ENCODE measurements around the gene DPM2.

Gene DPM2

GRCh38 chr9:127976498-127976897, 38.8 kb upstream of the DPM2 start:
- no peak for TF ChIP-seq CTCF (IDR thresholded peaks at IDR 0.05)
- Histone ChIP-seq H3K4me3 (peak overlapping the region; percentile 98), H3K27ac (peak overlapping the region in 1 of 2 donors; percentile 96)
- no peak for DNase-seq (ENCODE audit: low spot score)

- Histone ChIP-seq H3K27ac (peak overlapping the region; percentile 51 to 90), H3K4me3 (peak overlapping the region; percentile 53)
- TF ChIP-seq CTCF (IDR thresholded peaks at IDR 0.05), result no peak
- DNase-seq (ENCODE audit: low spot score), result peak; percentile 67
These were observed 38.0 kb upstream of the DPM2 start for GRCh38 chr9:127975376-127976315.

DNA sequence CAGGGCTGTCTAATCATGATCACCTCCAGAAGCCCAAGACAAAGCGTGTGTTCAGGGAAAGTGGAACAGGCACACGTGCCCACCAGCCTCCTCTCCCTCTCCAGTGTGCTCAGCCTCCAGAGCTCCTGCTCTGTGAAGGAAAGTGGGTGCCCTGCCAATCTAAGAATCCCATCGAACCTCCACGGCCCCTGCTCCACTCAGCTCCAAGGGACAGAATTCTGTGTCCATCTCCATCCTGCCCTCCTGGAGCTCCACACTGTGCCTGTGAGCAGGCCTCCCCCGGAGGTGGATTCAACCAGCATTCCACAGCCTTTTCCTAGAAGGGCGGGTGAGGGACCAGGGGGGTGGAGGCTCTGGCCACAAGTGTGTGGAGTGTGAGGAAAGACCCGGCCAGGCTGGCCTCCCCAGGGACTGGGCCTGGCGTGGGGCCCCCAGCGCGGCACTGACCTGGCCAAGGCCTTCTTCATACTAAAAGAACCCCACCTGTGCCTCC, 37.2 kb upstream of the DPM2 start:
- peak; percentile 86 for DNase-seq (ENCODE audit: low spot score)
- TF ChIP-seq CTCF (IDR thresholded peaks at IDR 0.05), result no peak
- Histone ChIP-seq H3K4me3 (peak overlapping the region; percentile 53), H3K27ac (peak overlapping the region; percentile 51 to 90)

DNA sequence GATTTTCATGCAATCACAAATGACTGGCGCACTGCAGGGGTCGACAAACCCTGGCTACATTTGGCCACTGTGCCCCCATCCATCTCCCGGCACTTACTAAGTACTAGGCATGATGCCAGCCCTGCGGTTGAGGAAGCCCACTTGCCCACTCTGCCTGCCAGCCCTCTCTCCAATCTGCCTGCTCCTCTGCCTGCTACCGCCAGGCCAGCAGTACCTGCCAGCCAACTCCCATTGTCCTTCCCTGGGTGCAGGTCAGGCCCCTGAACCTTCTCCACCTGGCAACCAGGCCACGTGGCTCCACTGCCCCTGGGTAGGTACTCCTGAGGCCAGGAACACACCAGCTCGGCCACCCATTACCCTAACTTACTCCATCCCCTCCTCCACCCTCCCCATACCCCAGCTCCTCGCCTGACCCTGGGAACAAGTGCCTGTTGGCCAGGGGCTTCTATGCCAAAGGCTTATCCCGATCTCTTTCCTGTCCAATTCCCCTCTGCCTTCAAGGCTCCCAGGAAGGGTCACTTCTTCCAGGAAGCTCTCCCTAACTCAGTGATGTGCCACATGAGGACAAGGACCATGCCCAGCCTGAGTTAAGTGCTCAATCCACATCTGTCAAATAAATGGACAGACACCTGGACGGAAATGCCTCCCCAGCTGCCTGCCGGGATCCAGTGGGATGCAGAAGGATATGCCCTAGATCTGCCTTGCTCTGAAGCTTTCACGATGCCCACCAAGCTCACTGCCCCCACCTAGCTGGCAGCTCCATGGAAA, 36.5 kb upstream of the DPM2 start:
- peak; percentile 68 for DNase-seq (ENCODE audit: low spot score)
- peak overlapping the region; percentile 53 for H3K4me3 ChIP-seq
- H3K27ac ChIP-seq, result peak overlapping the region; percentile 51 to 90
- TF ChIP-seq CTCF (IDR thresholded peaks at IDR 0.05), result no peak

DNA sequence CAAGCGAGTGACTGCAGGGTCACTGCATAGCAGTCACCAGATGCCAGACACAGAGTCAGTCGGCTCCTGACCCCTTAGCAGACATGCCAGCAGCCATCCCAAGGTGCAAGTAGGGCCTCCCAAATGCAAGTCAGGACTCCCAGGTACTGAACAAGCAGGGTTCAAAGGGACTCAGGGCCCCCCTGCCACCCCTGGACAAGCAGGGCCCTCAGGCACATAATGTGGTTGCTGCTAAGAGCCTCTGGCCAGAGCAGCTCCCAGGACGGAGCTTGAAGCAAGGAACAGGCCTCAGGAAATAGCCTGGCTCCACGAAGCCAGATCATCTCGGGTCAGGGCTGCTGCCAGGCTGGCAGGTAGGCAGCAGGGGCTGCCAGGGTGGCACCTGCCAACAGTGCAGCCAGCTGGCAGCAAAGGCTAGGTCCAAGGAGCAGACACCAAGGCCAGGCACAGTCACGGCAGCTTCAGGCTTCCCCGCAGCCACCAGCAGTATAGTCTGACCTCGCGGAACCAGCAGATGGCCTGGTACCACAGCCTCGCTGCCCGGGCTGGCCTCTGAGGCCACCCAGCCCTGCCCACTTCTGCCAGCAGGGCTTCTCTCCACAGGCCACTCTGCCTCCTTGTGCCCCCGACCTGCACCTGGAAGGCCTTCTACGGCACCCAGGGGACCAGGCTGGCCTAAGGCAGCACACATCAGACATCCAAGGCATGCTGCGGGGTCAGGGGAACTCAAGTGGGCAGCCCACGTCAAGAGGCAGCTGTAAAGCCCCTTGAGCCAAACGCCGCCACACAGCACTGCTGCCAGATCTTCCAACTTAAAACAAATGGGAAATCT, 35.7 kb upstream of the DPM2 start:
- DNase-seq (ENCODE audit: low spot score), result peak; percentile 70
- Histone ChIP-seq H3K4me3 (peak overlapping the region; percentile 53), H3K27ac (peak overlapping the region; percentile 45 to 90)
- TF ChIP-seq CTCF (IDR thresholded peaks at IDR 0.05), result no peak

- peak overlapping the region; percentile 27 to 90 for H3K27ac ChIP-seq
- H3K4me3 ChIP-seq, result peak overlapping the region; percentile 53
- peak; percentile 75 for DNase-seq (ENCODE audit: low spot score)
- TF ChIP-seq CTCF (IDR thresholded peaks at IDR 0.05), result no peak
These were observed 34.7 kb upstream of the DPM2 start for GRCh38 chr9:127972236-127972871.

All from coronary artery (tissue), 2 donors.